Pons (tissue), 1 donor: ENCODE results near the gene MREG.
"Not testable (repeated sequence)": the region's sequence is repeated elsewhere in the genome, so short reads cannot be mapped to it uniquely, and the experiment has no call there.

Experiments
- DNase-seq: peaks from one replicate; pipeline ENCODE4 v3.0.0-alpha.2; 2016; ENCODE audit warnings: low spot score

The MREG gene

DNA sequence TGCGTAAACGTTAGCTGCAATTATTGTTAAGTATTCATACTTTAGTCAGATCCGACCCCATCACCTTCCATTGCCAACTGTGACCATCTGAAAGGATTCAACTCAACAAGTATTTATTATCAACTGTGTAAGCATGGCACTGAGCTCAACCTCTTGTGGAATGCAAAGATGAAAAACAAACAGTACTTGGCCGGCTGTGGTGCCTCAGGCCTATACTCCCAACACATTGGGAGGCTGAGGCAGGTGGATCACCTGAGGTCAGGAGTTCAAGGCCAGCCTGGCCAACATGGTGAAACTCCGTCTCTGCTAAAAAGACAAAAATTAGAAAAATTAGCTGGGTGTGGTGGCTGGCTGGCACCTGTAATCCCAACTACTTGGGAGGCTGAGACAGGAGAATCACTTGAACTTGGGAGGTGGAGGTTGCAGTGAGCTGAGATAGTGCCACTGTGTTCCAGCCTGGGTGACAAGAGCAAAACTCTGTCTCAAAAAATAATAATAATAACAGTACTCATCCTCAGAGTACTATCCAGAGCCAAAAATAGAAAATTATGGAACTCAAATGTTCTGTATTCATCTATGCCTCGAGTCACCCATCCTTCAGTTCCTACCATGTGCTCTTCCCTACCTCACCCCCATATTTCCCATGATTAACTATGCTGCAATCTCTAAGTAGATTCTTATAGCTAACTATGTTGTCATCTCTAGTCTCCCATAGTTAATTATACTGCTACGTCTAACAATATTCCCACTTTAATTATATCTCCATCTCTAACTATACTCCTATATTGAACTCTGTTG is 8.6 kb upstream of the MREG start:
- no peak for DNase-seq

DNA sequence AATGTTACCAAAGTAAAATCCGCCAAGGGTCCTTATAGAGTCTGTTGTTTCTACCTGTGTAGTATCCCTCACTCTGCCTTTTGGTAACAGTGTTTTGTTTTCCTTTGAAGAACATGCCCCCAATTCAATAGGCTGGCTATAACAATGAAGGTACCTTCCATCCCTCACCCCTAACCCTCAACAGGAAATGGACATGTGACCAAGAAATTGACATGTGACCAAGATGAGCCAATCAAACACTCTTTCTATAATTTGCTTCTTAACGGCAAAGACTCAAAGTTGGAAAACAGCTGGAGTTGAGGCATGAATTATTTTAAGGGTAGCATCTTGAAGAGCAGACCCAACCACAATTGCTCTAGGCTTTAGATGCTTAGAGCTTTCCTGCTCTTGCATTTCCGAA is 5.4 kb upstream of the MREG start:
- no peak for DNase-seq

- no peak for DNase-seq
Observed at GRCh38 chr2:216017365-216017764, 4.0 kb upstream of the MREG start.

GRCh38 chr2:216016581-216016980 is 3.2 kb upstream of the MREG start:
- no peak for DNase-seq

- DNase-seq, result no peak
Observed at GRCh38 chr2:216015722-216016464, 2.5 kb upstream of the MREG start.

GRCh38 chr2:216014986-216015385 is 1.6 kb upstream of the MREG start:
- DNase-seq, result no peak

DNA sequence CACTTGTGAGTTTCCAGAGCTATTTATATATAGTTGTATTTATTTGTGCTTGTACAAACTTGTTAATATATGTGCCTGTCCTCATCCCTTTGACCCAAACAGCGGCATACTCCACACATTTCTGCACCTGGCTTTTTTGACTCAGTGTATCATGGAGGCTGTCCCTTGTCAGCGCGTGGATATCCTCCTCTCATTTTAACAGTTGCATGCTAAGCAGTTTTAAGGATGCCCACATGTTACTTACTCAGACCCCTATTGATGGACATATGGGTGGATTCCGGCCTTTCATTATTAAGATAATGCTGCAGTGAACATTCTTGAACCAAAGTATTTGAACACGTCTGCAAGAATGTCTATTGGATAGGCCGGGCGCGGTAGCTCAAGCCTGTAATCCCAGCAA is 655 bp upstream of the MREG start:
- DNase-seq, result no peak

DNA sequence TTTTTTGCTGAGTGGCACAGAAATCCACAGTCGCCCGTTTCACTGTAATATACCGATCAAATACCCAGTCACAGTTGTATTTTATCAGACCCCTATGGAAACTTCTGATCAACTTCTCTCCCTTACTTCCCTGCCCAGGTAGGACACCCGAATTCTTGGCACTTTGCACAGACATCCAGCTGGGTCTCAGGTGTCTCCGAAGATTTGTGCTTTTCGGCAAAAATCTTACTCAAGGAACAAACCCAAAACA is 596 bp downstream of the MREG start:
- DNase-seq, result no peak

- no peak for DNase-seq
Observed at GRCh38 chr2:216012133-216012829, 1.1 kb downstream of the MREG start.

DNA sequence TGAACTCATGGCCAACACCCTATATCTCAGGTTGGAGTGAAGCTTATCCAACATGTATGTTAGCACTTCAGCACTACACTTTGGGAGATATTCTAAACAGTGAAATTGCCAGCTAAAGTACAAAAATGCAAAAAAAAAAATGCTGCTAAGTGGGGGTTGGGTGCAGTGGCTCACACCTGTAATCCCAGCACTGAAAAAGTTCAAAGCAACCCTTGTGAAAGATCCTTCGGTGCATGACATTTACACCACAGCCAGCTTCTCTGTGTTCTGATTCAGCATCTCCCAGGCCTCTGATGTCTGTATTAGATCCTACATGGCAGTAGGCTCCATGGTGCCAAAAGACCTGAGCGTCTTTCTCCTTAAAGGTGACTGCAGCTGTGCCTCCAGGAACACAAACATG is 4.1 kb downstream of the MREG start:
- DNase-seq, result not testable (repeated sequence)

DNA sequence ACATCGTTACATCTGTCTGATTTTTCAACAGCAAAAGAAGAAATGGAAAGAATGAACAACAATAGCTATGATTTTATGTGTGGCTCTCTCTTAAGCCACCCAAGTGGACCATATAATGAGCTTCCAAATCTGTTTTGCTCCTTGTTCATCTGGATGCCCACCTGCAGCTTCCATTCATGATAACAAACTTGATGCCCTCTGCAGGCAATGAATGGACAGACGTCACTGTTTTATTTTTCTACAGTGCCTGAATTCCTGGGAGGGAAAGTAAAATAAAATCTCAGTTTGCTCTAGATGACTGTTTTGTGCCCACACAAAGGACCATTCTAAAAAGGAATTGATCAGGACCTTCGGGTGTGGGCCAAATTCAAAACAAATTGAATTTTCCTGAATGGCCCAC is 5.0 kb downstream of the MREG start:
- no peak for DNase-seq

DNA sequence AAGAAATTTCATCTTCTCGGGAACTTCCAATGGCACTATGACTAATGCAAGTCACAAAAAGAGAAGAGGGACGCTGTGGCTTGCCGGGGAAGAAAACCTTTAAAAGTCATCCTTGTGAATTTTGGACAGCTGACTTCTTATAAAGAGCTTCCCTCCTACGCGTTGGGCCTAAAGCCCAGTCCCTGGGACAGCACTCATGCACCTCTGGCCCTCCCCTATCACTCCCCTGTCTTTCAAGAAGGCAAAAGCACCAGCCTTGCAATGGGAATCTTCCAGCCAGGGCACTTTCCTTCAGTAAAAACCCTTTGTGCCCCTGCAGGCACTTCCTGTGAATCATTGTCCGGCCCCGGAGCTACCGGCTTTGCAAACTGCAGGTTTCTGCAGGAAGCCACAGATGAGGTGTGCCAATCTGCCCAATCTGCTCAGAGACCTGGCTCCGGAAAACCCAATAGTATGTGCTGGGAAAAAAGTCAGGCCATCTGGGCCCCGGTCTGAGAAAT is 7.1 kb downstream of the MREG start:
- DNase-seq, result peak; percentile 37

DNA sequence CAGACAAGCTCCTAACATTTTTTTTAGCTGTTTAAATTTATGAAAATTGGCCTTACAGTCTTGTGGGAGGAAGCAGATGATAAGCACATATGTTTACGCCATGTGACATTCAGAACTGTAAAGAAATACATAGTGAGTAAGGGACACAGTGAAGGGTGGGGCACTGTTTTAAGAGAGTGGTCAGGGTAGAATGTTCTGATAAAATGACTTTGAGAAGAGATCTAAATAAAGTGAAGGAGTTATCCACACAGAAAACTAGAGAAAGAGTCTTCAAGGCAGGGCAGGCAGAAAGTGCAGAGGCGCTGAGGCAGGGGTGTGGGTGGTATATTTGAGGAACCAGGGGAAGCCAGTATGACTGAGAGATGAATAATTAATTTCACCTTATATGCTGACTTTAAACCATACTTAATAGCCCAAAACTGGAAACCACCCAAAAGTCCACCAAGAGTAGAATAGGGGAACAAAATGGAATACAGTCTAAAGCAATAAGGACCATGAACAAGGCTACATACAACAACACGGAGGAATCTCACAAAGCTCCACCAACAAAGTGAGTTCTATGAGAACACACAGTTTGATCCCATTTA is 8.6 kb downstream of the MREG start:
- DNase-seq, result no peak

DNA sequence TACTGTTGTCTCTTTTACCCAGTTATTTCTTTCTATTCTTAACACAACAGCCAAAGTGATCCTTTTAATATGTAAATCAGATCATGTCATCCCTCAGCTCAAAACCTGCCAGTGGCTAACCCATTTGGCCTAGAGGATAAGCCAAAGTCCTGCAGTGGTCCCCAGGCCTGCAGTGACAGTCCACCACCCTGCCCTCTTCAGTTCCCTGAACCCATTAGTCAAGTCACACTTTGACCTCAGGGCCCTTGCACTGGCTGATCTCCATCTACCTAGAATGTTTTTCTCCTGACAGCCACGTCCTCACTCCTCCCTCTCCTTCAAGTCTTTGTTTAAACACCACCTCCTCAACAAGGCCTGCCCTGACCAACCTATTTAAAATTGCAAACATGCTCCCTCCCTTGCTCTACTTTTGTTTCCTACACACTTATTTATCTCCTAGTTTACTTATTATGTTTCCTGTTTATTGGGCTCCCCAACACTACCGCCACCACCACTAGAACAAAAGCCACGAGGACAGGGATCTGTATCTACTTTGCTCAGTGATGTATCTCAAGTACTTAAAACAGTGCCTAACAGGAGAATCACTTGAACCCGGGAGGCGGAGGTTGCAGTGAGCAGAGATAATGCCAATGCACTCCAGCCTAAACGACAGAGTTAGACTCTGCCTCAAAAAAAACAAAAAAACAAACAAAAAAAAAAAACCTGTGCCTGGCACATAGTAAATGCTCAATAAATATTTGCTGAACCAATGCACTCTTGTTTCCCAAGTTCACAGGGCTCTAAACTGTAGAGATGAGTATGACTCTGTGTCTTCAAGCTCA is 9.3 kb downstream of the MREG start:
- DNase-seq, result no peak

- DNase-seq, result no peak
Observed at GRCh38 chr2:216002693-216003092, 10.7 kb downstream of the MREG start.

DNA sequence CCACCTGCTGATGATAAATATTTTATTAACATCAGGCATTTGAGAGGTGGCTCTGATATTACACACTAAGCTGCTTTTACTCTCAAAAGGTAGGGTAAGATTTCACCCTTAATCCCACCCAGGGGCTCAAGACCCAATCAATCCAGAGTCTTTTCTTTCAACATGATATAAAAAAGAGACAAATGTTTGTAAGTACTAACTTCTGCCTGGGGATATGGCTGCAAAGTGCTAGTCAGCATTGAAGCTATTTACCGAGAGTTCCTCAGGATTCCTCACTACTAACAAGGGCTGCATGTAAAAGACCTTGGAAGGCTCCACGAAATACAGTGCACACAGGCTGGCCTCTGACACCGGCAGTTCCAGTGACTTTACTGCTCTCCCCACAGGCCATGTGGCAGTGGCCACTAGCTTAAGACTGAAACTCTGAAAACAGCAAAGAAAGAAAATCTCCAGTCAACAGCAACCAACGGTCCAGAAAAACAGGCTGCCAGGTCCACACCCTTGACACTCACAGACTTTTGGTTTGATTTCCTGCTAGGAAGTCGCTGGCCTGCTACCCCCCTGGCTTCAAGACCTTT is 11.2 kb downstream of the MREG start:
- DNase-seq, result no peak

DNA sequence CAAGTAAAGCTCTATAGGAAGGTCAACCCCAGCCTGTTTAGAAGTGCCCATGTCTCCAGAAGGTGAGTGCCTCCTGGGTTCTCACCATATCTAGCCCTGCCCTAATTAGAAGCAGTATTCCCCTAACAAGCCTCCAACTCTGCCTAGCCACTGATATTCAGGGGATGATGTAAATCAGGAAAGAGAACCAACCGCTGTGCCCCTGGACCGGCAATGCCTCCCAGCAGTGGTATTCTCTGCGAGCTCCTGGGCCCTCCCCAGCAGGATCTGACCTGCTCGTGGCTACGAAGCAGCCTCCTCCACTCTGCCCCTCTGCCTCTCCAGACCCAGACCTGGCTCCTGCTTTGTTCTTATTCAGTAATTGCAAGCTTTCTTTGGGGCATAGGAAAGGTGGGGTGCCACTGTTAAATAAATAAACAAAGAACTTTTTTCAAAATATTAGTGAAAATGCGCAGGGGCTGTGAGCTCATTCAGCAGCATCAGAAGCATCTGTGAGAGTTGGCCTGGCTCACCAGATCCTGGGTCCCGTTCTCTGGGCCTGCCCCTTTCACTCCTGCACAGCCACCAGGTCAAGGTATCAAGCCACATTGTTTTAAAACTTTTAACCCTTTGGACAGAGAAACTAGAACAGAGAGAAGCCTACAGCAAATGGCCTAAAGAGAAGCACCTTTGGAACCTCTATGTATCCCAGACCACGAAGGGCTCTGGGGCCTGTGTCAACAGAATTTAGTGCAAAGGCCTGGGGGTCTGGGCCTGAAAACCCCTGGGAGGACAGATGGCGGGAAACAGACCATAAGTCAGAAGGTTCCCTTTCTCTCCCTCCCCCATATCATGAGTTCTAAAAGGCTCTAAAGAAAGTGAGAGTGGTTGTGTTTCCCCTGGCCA is 11.9 kb downstream of the MREG start:
- no peak for DNase-seq

DNA sequence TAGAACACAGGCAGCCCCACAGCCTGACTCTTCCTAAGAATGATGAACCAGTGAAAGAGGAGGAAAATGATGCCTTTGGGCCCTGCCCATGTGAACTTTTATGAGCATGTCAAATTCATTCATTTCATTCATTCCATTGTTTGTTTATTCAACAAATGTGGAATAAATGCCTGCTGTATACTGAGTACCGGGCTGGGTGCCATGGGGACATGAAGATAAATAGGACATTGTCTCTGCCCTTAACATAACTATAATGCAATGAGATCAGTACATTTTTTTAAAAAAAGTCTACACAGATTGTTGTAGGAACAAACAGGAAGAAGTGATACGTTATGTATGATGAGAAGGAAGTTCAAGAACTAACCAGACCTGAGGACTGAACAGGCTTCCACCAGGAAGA is 14.7 kb downstream of the MREG start:
- peak; percentile 78 for DNase-seq

DNA sequence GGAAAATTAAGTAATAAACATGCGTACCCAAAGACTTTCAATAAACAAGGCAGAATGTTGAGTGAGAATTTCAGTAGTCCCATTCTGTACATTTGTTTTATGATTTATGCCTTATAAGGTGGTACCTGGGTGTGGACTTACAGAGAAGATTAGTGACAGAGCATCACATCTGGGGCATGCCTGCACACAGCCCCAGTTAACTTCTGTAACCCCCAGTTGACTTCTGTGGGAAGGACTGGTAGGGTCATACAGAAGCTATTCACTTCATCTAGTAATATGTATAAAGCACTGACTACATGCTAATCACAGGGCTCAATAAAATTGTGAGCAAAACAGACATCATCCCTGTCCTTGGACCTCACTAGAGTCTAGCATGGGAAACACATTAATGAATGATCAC is 16.1 kb downstream of the MREG start:
- DNase-seq, result no peak

- DNase-seq, result no peak
Observed at GRCh38 chr2:215994911-215995310, 18.4 kb downstream of the MREG start.
